ENCODE data around the gene NUDT16L1.

The NUDT16L1 gene
- 19.9 to 41.8 (median 28.5) reads per million in 4 donors for total RNA-seq

GRCh38 chr16:4693296-4693955 lies at the start of gene NUDT16L1:
TSS of gene NUDT16L1 (plus strand) at chr16:4693562. CDS start at chr16:4693727, 165 bp downstream.
- DNase-seq: peak; percentile 93 to 99 (median 95)

GRCh38 chr16:4646773-4647643 lies 46.4 kb upstream of the NUDT16L1 start:
- DNase-seq: no peak

- DNase-seq: no peak
Measured at GRCh38 chr16:4647644-4647980, 45.8 kb upstream of the NUDT16L1 start.

- peak in 1 of 5 donors; percentile 22 for DNase-seq
Measured at GRCh38 chr16:4648917-4649316, 44.4 kb upstream of the NUDT16L1 start.

GRCh38 chr16:4649744-4650442 lies 43.5 kb upstream of the NUDT16L1 start:
- DNase-seq: no peak

GRCh38 chr16:4650443-4651074 lies 42.8 kb upstream of the NUDT16L1 start:
- DNase-seq: peak; percentile 53 to 74 (median 68)

GRCh38 chr16:4651827-4652226 lies 41.5 kb upstream of the NUDT16L1 start:
- no peak for DNase-seq

GRCh38 chr16:4652561-4652960 lies 40.8 kb upstream of the NUDT16L1 start:
- DNase-seq: no peak

- DNase-seq: no peak
Measured at GRCh38 chr16:4654011-4654963, 39.1 kb upstream of the NUDT16L1 start.

- DNase-seq: no peak
Measured at GRCh38 chr16:4654964-4655590, 38.3 kb upstream of the NUDT16L1 start.

- no peak for DNase-seq
Measured at GRCh38 chr16:4655801-4656200, 37.6 kb upstream of the NUDT16L1 start.

- DNase-seq: no peak
Measured at GRCh38 chr16:4656221-4656620, 37.1 kb upstream of the NUDT16L1 start.

- DNase-seq: no peak
Measured at GRCh38 chr16:4656695-4657686, 36.4 kb upstream of the NUDT16L1 start.

- DNase-seq: no peak
Measured at GRCh38 chr16:4659363-4660353, 33.7 kb upstream of the NUDT16L1 start.

GRCh38 chr16:4660454-4661007 lies 32.8 kb upstream of the NUDT16L1 start:
- peak; percentile 33 to 60 (median 40) for DNase-seq

- no peak for DNase-seq
Measured at GRCh38 chr16:4661661-4662060, 31.7 kb upstream of the NUDT16L1 start.

- no peak for DNase-seq
Measured at GRCh38 chr16:4663465-4663776, 29.9 kb upstream of the NUDT16L1 start.

GRCh38 chr16:4663777-4664465 lies 29.4 kb upstream of the NUDT16L1 start:
- DNase-seq: no peak
